ENCODE data around the gene SLC25A22. TPM values are rescaled to one million over a fixed set of nuclear protein-coding genes. Genes with fewer than 3 reads are reported as not detected.

SLC25A22 gene
- total RNA-seq, 1 donor from 2014 or later, result 8.0 TPM

DNA sequence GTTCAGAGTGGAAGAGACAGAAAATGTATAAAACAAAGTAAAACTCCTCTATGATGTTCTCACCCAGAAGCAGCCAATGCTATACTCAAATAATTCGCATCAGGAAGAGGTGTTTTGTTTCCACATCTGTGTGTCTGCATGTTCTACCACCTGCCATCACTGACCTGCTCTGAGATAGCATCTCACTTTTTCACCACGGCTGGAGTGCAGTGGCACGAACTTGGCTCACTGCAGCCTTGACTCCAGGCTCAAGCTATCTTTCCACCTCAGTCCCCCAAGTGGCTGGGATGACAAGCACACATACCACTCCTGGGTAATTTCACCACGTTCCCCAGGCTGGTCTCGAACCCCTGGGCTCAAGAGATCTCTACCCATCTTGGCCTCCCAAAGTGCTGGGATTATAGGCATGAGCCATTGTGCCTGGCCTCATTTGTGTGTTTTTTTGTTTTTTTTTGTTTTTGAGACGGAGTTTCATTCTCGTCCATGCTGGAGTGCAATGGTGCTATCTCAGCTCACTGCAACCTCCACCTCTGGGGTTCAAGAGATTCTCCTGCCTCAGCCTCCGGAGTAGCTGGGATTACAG lies 36.5 kb downstream of the SLC25A22 start:
- DNase-seq (ENCODE audit: low read depth), result no peak

DNA sequence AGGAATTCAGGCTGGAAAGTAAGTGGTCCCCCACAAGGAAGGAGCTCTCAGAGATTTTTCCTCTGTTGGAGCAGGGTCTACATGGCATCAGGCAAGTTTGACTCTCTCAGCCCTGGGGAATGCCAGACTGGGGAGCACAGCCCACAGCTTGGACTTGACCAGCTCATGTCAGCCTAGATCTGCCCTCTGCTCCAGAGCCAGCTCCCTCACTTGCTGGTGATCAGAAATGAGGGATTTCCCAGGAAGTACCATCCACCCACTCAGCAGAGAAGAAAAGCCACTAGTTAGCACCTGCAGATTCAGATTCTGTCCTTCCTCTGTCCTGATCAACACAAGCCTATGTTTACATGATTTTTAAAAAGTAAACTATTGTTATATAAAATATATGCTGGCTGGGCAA lies 37.8 kb downstream of the SLC25A22 start:
- DNase-seq (ENCODE audit: low read depth), result no peak

DNA sequence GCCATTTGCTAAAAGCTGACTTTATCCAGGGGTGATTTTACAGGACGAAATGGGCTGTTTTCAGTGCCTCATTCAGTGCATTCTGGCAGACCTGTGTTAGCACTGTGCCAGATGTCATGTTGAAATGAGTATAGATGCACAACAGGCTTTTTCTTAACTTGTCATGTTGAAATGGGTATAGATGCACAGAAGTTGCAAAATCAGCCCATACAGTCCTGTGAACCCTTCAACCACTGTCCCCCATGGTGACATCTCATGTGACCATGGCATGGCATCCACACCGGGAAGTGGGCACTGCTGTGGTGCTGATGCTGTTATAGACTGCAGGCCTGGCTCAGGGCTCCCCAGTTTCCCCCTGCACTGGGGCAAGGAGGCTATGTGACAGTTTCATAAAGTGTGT lies 48.4 kb downstream of the SLC25A22 start:
- DNase-seq (ENCODE audit: low read depth), result no peak

DNA sequence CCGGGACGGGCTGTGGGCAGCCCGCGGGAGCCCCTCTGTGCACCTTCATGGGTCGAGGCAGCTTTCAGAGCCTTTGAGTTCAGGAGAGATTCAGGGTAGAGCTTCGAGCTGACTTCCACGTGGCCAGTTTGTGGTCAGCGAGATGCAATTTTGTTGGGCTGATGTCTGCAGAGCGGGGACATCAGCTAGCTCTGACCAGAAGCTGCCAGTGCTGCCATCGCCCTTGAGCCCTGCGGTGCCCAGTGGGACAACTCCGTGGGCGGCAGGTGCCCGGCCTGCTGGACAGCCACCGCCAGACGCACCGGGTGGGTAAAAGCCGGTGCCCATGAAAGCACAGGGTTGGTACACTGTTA lies 50.1 kb downstream of the SLC25A22 start:
- DNase-seq (ENCODE audit: low read depth), result peak; percentile 34

DNA sequence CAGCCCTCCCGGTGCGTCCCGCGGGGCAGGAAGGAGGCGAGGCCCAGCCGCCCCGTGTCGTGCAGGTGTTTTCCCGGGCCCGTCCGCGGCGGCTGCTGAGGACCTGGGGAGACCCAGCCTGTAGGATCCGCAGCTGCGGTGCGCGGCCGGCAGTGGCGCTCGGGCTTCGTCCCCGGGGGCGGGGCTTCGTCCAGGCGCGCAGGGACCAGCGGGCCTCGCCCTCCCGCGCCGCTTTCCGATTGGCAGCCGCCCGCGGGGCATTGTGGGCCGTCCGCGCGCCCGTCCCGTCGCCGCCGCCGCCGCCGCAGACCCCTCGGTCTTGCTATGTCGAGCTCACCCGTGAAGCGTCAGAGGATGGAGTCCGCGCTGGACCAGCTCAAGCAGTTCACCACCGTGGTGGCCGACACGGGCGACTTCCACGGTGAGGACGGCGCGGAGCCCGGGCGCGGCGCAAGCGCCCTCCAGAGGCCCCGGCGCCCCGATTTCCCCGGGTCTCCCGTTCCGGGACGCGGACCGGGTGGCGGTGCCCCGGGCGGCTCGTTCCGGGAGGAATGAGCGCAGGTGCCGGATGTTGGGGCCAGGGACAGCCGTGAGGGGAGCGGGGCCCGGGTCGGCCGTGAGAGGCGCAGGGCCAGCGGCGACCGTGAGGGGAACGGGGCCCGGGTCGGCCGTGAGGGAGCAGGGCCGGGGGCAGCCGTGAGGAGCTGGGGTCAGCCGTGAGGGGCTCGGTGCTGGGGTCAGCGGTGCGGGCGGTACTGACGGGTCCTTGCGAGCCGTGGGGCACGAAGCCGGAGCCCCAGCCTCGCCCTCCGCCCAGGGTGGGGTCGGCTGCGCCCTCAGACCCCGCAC lies 50.7 kb downstream of the SLC25A22 start, which contains the start of gene TALDO1:
Gene TALDO1 (plus strand): TSS at position 307 of the 849 bp plus-strand sequence. CDS start 18 bp downstream, at position 325.
- peak; percentile 89 for DNase-seq (ENCODE audit: low read depth)

DNA sequence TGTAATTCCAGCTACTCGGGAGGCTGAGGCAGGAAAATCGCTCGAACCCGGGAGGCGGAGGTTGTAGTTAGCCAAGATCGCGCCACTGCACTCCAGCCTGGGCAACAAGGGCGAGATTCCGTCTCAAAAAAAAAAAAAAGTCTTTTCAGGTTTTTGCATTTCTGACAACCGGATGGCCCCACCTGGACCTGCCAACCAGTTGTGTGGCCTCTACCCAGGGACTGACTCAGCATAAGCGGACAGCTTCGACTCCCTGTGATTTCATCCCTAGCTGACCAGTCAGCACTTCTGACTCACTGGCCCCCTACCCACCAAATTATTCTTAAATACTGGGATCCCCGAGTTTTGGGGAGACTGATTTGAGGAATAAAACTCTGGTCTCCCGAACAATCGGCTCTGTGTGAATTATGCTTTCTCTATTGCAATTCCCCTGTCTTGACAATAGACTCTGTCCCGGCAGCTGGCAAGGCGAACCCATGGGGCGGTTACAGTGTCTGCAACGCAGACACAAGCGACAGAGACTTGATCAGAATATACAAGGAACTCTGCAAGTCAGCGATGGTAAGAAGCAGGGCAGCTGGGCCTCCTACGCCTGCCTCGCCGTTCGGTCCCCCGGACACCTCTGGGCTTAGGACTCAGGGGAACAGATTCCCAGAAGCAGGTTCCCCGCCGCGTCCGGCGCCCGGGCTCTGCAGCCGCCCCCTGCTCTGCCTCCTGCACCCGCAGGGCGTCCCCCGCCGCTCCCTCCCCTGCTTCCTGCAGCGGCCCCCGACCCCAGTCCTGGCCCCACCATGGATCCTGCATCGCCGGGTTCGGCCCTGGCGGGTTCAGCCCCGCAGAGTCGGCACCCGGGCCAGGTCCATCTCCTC lies 51.6 kb downstream of the SLC25A22 start:
- no peak for DNase-seq (ENCODE audit: low read depth)

DNA sequence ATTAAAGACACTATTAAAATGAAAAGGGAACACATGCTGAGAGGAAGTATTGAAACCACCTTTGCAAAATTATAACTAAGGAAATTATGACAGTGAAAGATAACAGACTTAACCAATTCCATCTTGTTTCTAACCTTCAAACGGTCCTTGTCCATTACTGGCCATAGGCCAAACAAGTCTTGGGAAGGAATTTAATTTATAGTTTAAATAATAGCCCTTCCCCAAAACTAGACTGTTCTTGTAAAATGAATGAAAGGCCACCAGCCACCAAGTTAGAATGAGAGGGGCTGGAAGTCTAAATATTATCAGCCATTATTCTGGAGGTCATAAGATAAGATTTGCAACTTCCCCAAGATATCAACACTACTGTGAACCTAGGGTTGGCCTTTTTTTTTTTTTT lies 52.7 kb downstream of the SLC25A22 start:
- no peak for DNase-seq (ENCODE audit: low read depth)

DNA sequence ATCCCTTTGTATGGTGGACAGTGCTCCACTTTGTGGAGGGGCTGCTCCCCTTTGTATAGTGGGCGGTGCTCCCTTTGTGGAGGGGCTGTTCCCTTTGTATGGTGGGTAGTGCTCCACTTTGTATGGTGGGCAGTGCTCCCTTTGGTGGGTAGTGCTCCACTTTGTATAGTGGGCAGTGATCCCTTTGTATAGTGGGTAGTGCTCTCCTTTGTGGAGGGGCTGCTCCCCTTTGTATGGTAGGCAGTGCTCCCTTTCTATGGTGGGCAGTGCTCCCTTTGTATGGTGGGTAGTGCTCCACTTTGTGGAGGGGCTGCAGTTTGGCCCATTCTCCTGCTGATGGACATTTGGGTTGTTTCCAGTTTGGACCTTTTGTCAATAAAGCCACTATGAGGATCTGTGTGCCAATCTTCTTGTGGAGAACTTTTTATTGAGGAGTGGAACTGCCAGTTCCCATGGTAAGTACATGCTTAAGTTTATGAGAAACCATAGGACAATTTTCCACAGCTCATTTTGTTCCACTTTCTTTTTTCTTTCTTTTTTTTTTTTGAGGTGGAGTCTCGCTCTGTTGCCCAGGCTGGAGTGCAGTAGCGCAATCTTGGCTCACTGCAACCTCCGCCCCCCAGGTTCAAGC lies 55.4 kb downstream of the SLC25A22 start:
- DNase-seq (ENCODE audit: low read depth), result no peak

DNA sequence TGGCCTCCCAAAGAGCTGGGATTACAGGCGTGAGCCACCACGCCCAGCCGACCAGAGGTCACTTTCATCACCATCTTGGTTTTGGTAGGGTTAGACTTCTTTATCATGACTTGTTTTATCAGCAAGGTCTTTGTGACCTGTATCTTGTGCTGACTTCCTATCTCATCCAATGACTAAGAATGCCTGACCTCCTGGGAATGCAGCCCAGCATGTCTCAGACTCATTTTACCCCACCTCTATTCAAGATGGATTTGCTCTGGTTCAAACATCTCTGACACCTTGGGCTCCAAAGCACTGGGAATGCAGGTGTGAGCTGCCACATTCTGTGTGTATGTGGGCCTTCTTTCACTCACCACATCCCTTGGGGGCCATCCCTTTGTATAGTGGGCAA lies 55.9 kb downstream of the SLC25A22 start:
- no peak for DNase-seq (ENCODE audit: low read depth)

Other genes starting within 250 kb of the SLC25A22 start
- gene LMNTD2, start 237.5 kb downstream of the SLC25A22 start, total RNA-seq, result 0.31 and 0.78 TPM in 2 replicates
- gene RASSF7, start 237.3 kb downstream of the SLC25A22 start, total RNA-seq, result 21.1 and 32.2 TPM in 2 replicates
- 27.7 and 31.2 TPM in 2 replicates for gene PHRF1, start 221.8 kb downstream of the SLC25A22 start, total RNA-seq
- 25.1 and 29.3 TPM in 2 replicates for gene IRF7, start 182.3 kb downstream of the SLC25A22 start, total RNA-seq
- gene CDHR5, start 173.3 kb downstream of the SLC25A22 start, total RNA-seq, result not detected in 2 replicates
- not detected in 2 replicates for gene SCT, start 171.1 kb downstream of the SLC25A22 start, total RNA-seq
- not detected in 2 replicates for gene DRD4, start 161.0 kb downstream of the SLC25A22 start, total RNA-seq
- 22.5 and 35.8 TPM in 2 replicates for gene DEAF1, start 103.1 kb downstream of the SLC25A22 start, total RNA-seq
- 37.8 and 44.7 TPM in 2 replicates for gene TMEM80, start 102.5 kb downstream of the SLC25A22 start, total RNA-seq
- 20.4 and 26.5 TPM in 2 replicates for gene EPS8L2, start 92.0 kb downstream of the SLC25A22 start, total RNA-seq
- gene TALDO1, start 50.8 kb downstream of the SLC25A22 start, total RNA-seq, result 118 and 155 TPM in 2 replicates
- 34.5 and 45.8 TPM in 2 replicates for gene GATD1, start 20.8 kb downstream of the SLC25A22 start, total RNA-seq
- gene CEND1, start 8.2 kb downstream of the SLC25A22 start, total RNA-seq, result 0.53 and 0.94 TPM in 2 replicates
- 10.5 and 14.7 TPM in 2 replicates for gene PIDD1, start 7.0 kb upstream of the SLC25A22 start, total RNA-seq
- gene RPLP2, start 11.7 kb upstream of the SLC25A22 start, total RNA-seq, result 381 and 504 TPM in 2 replicates
- gene PNPLA2, start 20.6 kb upstream of the SLC25A22 start, total RNA-seq, result 84.0 and 183 TPM in 2 replicates
- gene CRACR2B, start 29.6 kb upstream of the SLC25A22 start, total RNA-seq, result 16.6 and 26.5 TPM in 2 replicates
- gene CD151, start 34.7 kb upstream of the SLC25A22 start, total RNA-seq, result 900 and 1,201 TPM in 2 replicates
- 66.0 and 91.9 TPM in 2 replicates for gene POLR2L, start 44.2 kb upstream of the SLC25A22 start, total RNA-seq
- gene TSPAN4, start 44.6 kb upstream of the SLC25A22 start, total RNA-seq, result 56.7 and 63.9 TPM in 2 replicates
- gene CHID1, start 112.5 kb upstream of the SLC25A22 start, total RNA-seq, result 50.7 and 57.6 TPM in 2 replicates
- 26.2 and 26.9 TPM in 2 replicates for gene AP2A2, start 127.6 kb upstream of the SLC25A22 start, total RNA-seq
- gene MUC6, start 238.4 kb upstream of the SLC25A22 start, total RNA-seq, result not detected in 2 replicates